Measurements from ENCODE around the gene SLC6A18.

The SLC6A18 gene

GRCh38 chr5:1199649-1200494, 25.3 kb upstream of the SLC6A18 start:
- Histone ChIP-seq H3K27ac (no peak overlapping the region), H3K9me3 (no peaks in the 10 kb centered on the region), H3K36me3 (no peaks in the 10 kb centered on the region), H3K4me1 (ENCODE audit: control insufficient read depth in 1 of 2, insufficient read depth in 1 of 2, low read depth in 1 of 2, low read length in 1 of 2) (no peaks in the 10 kb centered on the region), H3K27me3 (no peaks in the 10 kb centered on the region), H3K4me3 (ENCODE audit: low read depth in 1 of 2, low read length in 1 of 2) (no peak overlapping the region)
- TF ChIP-seq, protein P1, sequence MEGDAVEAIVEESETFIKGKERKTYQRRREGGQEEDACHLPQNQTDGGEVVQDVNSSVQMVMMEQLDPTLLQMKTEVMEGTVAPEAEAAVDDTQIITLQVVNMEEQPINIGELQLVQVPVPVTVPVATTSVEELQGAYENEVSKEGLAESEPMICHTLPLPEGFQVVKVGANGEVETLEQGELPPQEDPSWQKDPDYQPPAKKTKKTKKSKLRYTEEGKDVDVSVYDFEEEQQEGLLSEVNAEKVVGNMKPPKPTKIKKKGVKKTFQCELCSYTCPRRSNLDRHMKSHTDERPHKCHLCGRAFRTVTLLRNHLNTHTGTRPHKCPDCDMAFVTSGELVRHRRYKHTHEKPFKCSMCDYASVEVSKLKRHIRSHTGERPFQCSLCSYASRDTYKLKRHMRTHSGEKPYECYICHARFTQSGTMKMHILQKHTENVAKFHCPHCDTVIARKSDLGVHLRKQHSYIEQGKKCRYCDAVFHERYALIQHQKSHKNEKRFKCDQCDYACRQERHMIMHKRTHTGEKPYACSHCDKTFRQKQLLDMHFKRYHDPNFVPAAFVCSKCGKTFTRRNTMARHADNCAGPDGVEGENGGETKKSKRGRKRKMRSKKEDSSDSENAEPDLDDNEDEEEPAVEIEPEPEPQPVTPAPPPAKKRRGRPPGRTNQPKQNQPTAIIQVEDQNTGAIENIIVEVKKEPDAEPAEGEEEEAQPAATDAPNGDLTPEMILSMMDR (IDR thresholded peaks at IDR 0.05) = no peak

DNA sequence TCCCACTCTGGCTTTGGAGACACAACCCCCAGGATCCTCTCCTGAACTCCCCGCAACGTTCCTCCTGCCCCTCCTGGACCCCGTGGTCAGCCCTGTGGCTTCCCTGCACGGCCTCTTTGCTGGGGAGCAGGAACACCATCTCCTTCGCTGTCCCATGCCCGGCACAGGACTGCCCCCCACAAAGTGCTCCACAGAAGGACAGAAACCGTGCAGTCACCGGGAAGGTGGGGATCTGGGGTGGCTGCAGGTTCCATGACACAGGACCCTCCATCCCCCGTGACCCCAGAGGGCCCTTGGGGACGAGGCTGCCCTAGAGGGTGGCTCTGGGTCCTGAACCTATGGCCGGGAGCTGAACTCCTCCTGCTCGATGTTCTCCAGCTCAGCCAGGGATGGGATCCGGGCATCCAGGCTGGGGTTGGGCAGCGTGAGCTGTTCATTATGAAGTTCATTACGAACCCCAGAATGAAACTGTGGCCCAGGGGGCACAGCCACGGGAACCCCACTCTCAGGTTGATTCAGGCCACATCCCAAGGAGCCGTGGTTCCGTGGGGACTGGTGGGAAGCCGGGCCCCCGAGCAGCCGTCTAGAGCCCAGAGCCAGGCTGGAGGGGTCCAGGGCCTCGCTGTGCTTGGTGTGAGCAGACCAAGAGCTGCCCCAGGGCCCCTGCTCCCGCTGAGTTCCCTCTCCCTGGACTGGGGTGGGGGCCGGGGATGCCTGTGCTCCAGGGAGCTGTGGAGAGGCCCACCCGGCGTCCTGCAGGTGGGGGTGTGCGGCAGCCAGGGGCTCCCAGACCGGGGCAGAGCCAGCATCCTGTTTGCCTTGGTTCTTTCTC, 24.5 kb upstream of the SLC6A18 start:
- H3K36me3 ChIP-seq = no peaks in the 10 kb centered on the region
- H3K9me3 ChIP-seq = no peaks in the 10 kb centered on the region
- TF ChIP-seq, protein P1 (IDR thresholded peaks at IDR 0.05) = no peak
- H3K27me3 ChIP-seq = no peaks in the 10 kb centered on the region
- H3K4me1 ChIP-seq (ENCODE audit: control insufficient read depth in 1 of 2, insufficient read depth in 1 of 2, low read depth in 1 of 2, low read length in 1 of 2) = no peaks in the 10 kb centered on the region
- no peak overlapping the region for H3K4me3 ChIP-seq (ENCODE audit: low read depth in 1 of 2, low read length in 1 of 2)
- no peak overlapping the region for H3K27ac ChIP-seq

DNA sequence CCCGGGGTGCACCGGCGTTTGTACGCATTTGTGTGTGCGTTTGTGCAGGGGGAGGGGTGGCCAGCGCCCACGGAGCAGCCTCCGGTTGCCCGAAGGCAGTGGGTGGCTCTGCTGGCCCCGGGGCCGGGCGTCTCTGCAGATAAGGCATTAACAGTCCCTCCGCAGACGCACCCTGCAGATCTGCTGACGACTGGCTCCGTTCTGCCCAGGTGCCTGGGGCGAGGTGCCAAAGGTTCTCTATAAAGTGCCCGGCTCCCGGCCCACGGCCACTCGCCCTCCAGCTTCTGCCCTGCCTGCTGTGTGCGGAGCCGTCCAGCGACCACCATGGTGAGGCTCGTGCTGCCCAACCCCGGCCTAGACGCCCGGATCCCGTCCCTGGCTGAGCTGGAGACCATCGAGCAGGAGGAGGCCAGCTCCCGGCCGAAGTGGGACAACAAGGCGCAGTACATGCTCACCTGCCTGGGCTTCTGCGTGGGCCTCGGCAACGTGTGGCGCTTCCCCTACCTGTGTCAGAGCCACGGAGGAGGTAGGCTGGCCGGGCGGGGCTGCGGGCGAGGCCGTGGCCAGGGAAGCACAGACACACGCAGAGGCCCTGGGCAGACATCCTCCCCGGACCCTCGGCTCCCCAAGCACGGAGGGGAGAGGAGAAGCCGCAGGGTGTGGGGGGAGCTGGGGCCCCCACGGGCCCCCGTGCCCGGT, 23.7 kb upstream of the SLC6A18 start, which contains the start of gene SLC6A19:
Gene SLC6A19 (plus strand): TSS at position 269 of the 699 bp plus-strand sequence. CDS start 56 bp downstream, at position 325.
- H3K4me1 ChIP-seq (ENCODE audit: control insufficient read depth in 1 of 2, insufficient read depth in 1 of 2, low read depth in 1 of 2, low read length in 1 of 2) = no peaks in the 10 kb centered on the region
- H3K9me3 ChIP-seq = no peaks in the 10 kb centered on the region
- H3K4me3 ChIP-seq (ENCODE audit: low read depth in 1 of 2, low read length in 1 of 2) = no peak within 1 kb of the TSS
- H3K36me3 ChIP-seq = no peaks in the 10 kb centered on the region
- H3K27ac ChIP-seq = no peak within 1 kb of the TSS
- H3K27me3 ChIP-seq = no peaks in the 10 kb centered on the region
- TF ChIP-seq, protein P1 (IDR thresholded peaks at IDR 0.05) = no peak

DNA sequence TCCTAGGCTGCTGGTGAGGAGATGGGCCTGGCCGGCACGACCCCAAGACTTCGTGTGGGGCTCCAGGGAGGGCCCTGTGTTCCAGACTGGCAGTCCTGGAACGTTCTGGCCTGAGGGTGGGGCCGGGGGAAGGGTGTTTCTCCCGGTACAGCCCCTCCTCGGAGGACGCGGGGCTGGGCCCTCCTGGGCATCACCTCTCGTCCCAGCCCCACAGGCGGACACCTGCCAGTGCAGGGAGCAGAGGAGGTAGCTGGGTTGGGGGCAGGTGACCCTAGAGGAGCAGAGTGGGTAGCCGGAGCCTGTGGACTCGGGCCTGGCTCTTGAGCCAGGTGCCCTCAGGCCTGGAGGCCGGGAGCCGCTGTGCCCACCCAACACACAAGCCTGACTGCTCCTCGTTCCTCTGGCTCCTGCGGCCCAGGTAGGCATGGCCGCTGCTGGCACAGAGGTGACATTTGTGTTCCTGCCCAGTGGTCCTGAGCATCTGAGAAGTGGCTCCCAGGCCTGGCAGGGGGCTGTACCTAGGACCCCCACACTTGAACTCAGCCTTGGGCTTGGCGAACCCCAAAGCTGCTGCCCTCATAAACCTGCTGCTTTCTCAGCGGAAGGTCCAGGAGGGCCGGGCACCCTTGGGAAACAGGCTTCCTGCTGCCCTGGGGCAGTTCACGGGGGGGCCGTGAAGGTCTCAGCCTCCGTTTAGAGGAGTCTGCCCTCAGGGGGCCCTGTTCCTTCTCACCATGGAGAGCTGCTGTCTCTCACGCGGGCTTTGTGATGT, 23.0 kb upstream of the SLC6A18 start:
- peaks cover 1% of the 10 kb centered on the region for H3K27me3 ChIP-seq
- TF ChIP-seq, protein P1 (IDR thresholded peaks at IDR 0.05) = no peak

DNA sequence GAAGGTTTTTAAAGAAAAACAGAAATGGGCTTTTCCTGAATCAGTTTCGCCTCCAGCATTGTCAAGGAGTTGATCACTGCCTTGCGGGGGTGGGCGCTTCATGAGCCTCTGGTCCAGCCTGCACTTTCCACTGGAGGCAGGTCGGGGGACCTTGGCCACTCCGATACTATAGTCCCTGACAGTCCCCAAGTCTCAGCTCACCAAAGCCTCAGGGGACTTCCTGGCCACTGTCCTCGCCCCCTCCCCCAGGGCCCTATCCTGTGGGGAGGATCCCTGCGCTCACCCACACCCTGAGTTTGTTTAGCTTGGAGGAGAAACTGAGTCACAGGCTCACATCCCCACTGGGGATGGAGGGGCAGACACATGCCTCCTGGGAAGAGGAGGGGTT, 22.4 kb upstream of the SLC6A18 start:
- no peaks in the 10 kb centered on the region for H3K4me1 ChIP-seq (ENCODE audit: control insufficient read depth in 1 of 2, insufficient read depth in 1 of 2, low read depth in 1 of 2, low read length in 1 of 2)
- no peaks in the 10 kb centered on the region for H3K36me3 ChIP-seq
- H3K27me3 ChIP-seq = peaks cover 7% of the 10 kb centered on the region
- no peak overlapping the region for H3K27ac ChIP-seq
- TF ChIP-seq, protein P1 (IDR thresholded peaks at IDR 0.05) = no peak
- H3K4me3 ChIP-seq (ENCODE audit: low read depth in 1 of 2, low read length in 1 of 2) = no peak overlapping the region
- H3K9me3 ChIP-seq = no peaks in the 10 kb centered on the region

More for the DNA sequence above, 23.0 kb upstream of the SLC6A18 start:
- Histone ChIP-seq H3K9me3 (no peaks in the 10 kb centered on the region), H3K27ac (no peak overlapping the region), H3K4me3 (ENCODE audit: low read depth in 1 of 2, low read length in 1 of 2) (no peak overlapping the region), H3K36me3 (no peaks in the 10 kb centered on the region), H3K4me1 (ENCODE audit: control insufficient read depth in 1 of 2, insufficient read depth in 1 of 2, low read depth in 1 of 2, low read length in 1 of 2) (no peaks in the 10 kb centered on the region)
